Endothelial cell of umbilical vein (primary cell): Measurements from ENCODE around the gene KCTD16. TPM values are rescaled to one million over a fixed set of nuclear protein-coding genes. Genes with fewer than 3 reads are reported as not detected.

Experiments
- BruUV-seq: library from RNA; stranded (reverse); fragments of 400-500 nt; replicated peaks from 2 replicates; lab custom pipeline; 2021; lab: Mats Ljungman, UMichigan
- CTCF ChIA-PET: fragments of 300-600, 350-600 bp; sonication (Branson Sonifier 250); formaldehyde crosslinking; loops from one replicate; lab custom pipeline; 2021; ENCODE audit warnings: antibody characterized with exemption, inconsistent platforms; lab: Charles Lee
- POLR2A ChIA-PET: fragments of 300-600, 350-600 bp; sonication (Branson Sonifier 250); formaldehyde crosslinking; loops from one replicate; lab custom pipeline; 2021; ENCODE audit warnings: antibody characterized with exemption, inconsistent platforms; lab: Charles Lee
- DNase-seq: peaks from one replicate; pipeline ENCODE4 v3.0.0-alpha.2; 2011; ENCODE audit warnings: low read depth, low spot score
- FAIRE-seq: peaks from 2 replicates; lab custom pipeline; 2011; peaks lifted over from hg19 to GRCh38; lab: Jason Lieb, UNC
- H2AFZ ChIP-seq: 2 replicates; pipeline ENCODE4 v1.6.0; 2012; ENCODE audit warnings: low read depth, low read length, control low read depth, inconsistent platforms
- H3K27ac ChIP-seq: 2 replicates; pipeline ENCODE4 v1.5.1; 2011; ENCODE audit warnings: low read depth, mild to moderate bottlenecking, control low read depth, low read length, moderate library complexity; ENCODE audit not compliant: insufficient read depth
- H3K27me3 ChIP-seq, 2 experiments: 2 replicates each; pipeline versions ENCODE4 v1.6.0 to v1.6.1; 2011; ENCODE audit warnings: low read length in 2 of 2, mixed read lengths in 1 of 2; ENCODE audit not compliant: control insufficient read depth in 2 of 2, insufficient read depth in 2 of 2
- H3K36me3 ChIP-seq, 2 experiments: 2 replicates in 1 of 2; 3 replicates in 1 of 2; pipeline ENCODE4 v1.5.1; 2011; ENCODE audit warnings: low read length in 2 of 2, mild to moderate bottlenecking in 1 of 2, moderate library complexity in 1 of 2; ENCODE audit not compliant: control insufficient read depth in 2 of 2, insufficient read depth in 2 of 2; ENCODE audit errors: extremely low read depth in 1 of 2
- H3K4me1 ChIP-seq: 3 replicates; pipeline ENCODE4 v1.5.1; 2011; ENCODE audit warnings: mild to moderate bottlenecking, low read length; ENCODE audit not compliant: control insufficient read depth, insufficient read depth; ENCODE audit errors: extremely low read depth
- H3K4me2 ChIP-seq: 2 replicates; pipeline ENCODE4 v1.6.1; 2011; ENCODE audit warnings: low read length, control low read depth, mixed read lengths; ENCODE audit not compliant: insufficient read depth
- H3K4me3 ChIP-seq, 3 experiments: fragments of 200-600 bp in 1 of 3; sonication (generic), shearing (Covaris generic) in 1 of 3; replicated peaks in 1 of 3; 2 replicates each; pipeline ENCODE4 v1.5.1; 2011 to 2016; ENCODE audit warnings: control low read depth in 3 of 3, low read length in 3 of 3, mild to moderate bottlenecking in 2 of 3, inconsistent platforms in 1 of 3, low read depth in 1 of 3, moderate library complexity in 1 of 3; ENCODE audit not compliant: insufficient read depth in 1 of 3
- H3K79me2 ChIP-seq: 2 replicates; pipeline ENCODE4 v1.6.0; 2012; ENCODE audit warnings: low read length, inconsistent platforms; ENCODE audit not compliant: control insufficient read depth, insufficient read depth
- H3K9ac ChIP-seq: replicated peaks from 2 replicates; pipeline ENCODE3; 2011; ENCODE audit warnings: low read length, control low read depth; ENCODE audit not compliant: insufficient read depth; ENCODE audit errors: extremely low read depth
- H3K9me1 ChIP-seq: replicated peaks from 3 replicates; pipeline ENCODE4 v1.6.0; 2011; ENCODE audit warnings: mild to moderate bottlenecking, low read length; ENCODE audit not compliant: control insufficient read depth, insufficient read depth; ENCODE audit errors: extremely low read depth
- H3K9me3 ChIP-seq: replicated peaks from 2 replicates; pipeline ENCODE4 v1.5.1; 2012; ENCODE audit warnings: low read length, inconsistent platforms; ENCODE audit not compliant: control insufficient read depth, insufficient read depth
- H4K20me1 ChIP-seq: replicated peaks from 2 replicates; pipeline ENCODE3; 2011; ENCODE audit warnings: mild to moderate bottlenecking, low read length; ENCODE audit not compliant: control insufficient read depth, insufficient read depth; ENCODE audit errors: extremely low read depth
- EZH2 ChIP-seq: IDR thresholded peaks from 2 replicates; pipeline ENCODE4 v1.6.1; 2012; ENCODE audit warnings: borderline replicate concordance, low read depth, mild to moderate bottlenecking, moderate library complexity, low read length, inconsistent platforms; ENCODE audit not compliant: severe bottlenecking
- FOS ChIP-seq: IDR thresholded peaks from 2 replicates; pipeline ENCODE4 v1.6.1; 2011; ENCODE audit warnings: mild to moderate bottlenecking, low read length, moderate library complexity, borderline replicate concordance; ENCODE audit not compliant: insufficient read depth
- GATA2 ChIP-seq: IDR thresholded peaks from 2 replicates; pipeline ENCODE4 v1.7.0; 2011; ENCODE audit warnings: low read depth, mild to moderate bottlenecking, moderate library complexity, mixed read lengths, low read length; ENCODE audit not compliant: insufficient read length, insufficient read depth
- JUN ChIP-seq: IDR thresholded peaks from 2 replicates; pipeline ENCODE4 v1.6.1; 2011; ENCODE audit warnings: borderline replicate concordance, low read depth; ENCODE audit not compliant: insufficient read length, insufficient read depth
- MYC ChIP-seq: IDR thresholded peaks from one replicate; pipeline ENCODE4 v1.6.1; 2011; ENCODE audit warnings: mild to moderate bottlenecking, low read depth, low read length
- POLR2A ChIP-seq: IDR thresholded peaks from 2 replicates; pipeline ENCODE4 v1.6.1; 2012; ENCODE audit warnings: low read depth, mild to moderate bottlenecking, control low read depth, low read length
- POLR2AphosphoS5 ChIP-seq: IDR thresholded peaks from 2 replicates; pipeline ENCODE4 v1.6.1; 2012; ENCODE audit warnings: low read depth, mild to moderate bottlenecking, control low read depth, low read length, moderate library complexity; ENCODE audit not compliant: insufficient read depth
- dilution Hi-C: fragments of 300-500 bp; cut with MboI; formaldehyde crosslinking; loops from one replicate; pipeline ENCODE4 v1.15.0; 2019; ENCODE audit warnings: low sequenced_read_pairs; ENCODE audit not compliant: extremely low pct_ligation_motif_present
- intact Hi-C: fragments of 100-400 bp; cut with micrococcal nuclease; formaldehyde crosslinking; loops from one replicate; pipeline ENCODE4 v1.10.0; 2022
- polyA plus RNA-seq, 4 experiments: library from polyadenylated mRNA; depleted of rRNA in 3 of 4; stranded (reverse) in 3 of 4; unstranded in 1 of 4; fragments of >200 nt; gene quantifications; 2 replicates each; pipeline versions ENCODE4 v1.2.1 to v1.2.3, GENCODE V29; 2011 to 2012; ENCODE audit warnings: missing spikeins in 1 of 4
- total RNA-seq: library from RNA; stranded (reverse); gene quantifications from 2 replicates; pipeline ENCODE4 v1.2.3, GENCODE V29; 2021
- TF ChIP-seq, protein P1 (sequence below), 2 donors: IDR thresholded peaks; 1 replicate in 1 of 2; 2 replicates in 1 of 2; pipeline ENCODE4 v1.5.1; 2011; ENCODE audit warnings: low read length in 2 of 2, mild to moderate bottlenecking in 2 of 2, moderate library complexity in 2 of 2, control low read depth in 1 of 2, inconsistent platforms in 1 of 2, low read depth in 1 of 2; ENCODE audit not compliant: insufficient read depth in 1 of 2; ENCODE audit errors: extremely low read depth in 1 of 2
- TF ChIP-seq, protein P2 (sequence below): IDR thresholded peaks from 2 replicates; pipeline ENCODE4 v1.6.1; 2011; ENCODE audit not compliant: insufficient read depth, insufficient read length

Gene KCTD16
- total and polyA plus RNA-seq, 2 donors (not counting 3 experiments of a cell fraction or from before 2014, with no cell fraction given), result 0.21 to 0.49 TPM

DNA sequence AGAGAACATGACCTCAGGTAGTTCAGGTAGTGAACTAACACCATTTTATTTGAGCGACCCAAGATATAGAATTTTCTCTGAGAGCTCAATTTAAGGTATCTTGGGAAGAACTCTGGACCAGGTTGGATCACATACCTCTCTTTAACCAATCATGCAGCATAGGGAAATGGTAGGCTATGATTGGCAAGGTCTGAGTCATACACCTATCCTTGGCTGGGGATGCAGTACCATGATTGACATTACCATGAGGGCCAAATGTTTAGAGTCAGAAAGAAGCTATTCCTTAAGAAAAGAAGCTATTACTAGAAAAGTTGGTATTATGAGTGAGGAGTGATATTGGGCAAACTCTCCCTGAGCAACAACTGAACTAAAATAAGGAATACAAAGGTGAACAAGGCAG lies 258.7 kb downstream of the KCTD16 start:
- ChIA-PET POLR2A (no interaction called here), CTCF (no interaction called here)
- no peak overlapping the region for H2AFZ ChIP-seq
- H3K27ac ChIP-seq, result no peak overlapping the region
- H3K79me2 ChIP-seq, result no peaks in the 10 kb centered on the region
- intact Hi-C loops (no loop called here), dilution Hi-C loops (no loop called here)
- H3K4me2 ChIP-seq, result no peak overlapping the region
- H3K4me3 ChIP-seq, result no peak overlapping the region
- H3K36me3 ChIP-seq, result no peaks in the 10 kb centered on the region
- H3K27me3 ChIP-seq, result no peaks in the 10 kb centered on the region
- FAIRE-seq, result no peak
- H3K9me1 ChIP-seq, result no peaks in the 10 kb centered on the region
- DNase-seq, result no peak
- no peaks in the 10 kb centered on the region for H3K4me1 ChIP-seq
- H3K9ac ChIP-seq, result no peak overlapping the region
- no peaks in the 10 kb centered on the region for H3K9me3 ChIP-seq
- H4K20me1 ChIP-seq, result no peaks in the 10 kb centered on the region
- no TSS peak for BruUV-seq
- TF ChIP-seq, protein P1, sequence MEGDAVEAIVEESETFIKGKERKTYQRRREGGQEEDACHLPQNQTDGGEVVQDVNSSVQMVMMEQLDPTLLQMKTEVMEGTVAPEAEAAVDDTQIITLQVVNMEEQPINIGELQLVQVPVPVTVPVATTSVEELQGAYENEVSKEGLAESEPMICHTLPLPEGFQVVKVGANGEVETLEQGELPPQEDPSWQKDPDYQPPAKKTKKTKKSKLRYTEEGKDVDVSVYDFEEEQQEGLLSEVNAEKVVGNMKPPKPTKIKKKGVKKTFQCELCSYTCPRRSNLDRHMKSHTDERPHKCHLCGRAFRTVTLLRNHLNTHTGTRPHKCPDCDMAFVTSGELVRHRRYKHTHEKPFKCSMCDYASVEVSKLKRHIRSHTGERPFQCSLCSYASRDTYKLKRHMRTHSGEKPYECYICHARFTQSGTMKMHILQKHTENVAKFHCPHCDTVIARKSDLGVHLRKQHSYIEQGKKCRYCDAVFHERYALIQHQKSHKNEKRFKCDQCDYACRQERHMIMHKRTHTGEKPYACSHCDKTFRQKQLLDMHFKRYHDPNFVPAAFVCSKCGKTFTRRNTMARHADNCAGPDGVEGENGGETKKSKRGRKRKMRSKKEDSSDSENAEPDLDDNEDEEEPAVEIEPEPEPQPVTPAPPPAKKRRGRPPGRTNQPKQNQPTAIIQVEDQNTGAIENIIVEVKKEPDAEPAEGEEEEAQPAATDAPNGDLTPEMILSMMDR (IDR thresholded peaks at IDR 0.05; ENCODE audit: extremely low read depth in 1 of 2, insufficient read depth in 1 of 2, low read depth in 1 of 2, low read length in 2 of 2), result no peak

DNA sequence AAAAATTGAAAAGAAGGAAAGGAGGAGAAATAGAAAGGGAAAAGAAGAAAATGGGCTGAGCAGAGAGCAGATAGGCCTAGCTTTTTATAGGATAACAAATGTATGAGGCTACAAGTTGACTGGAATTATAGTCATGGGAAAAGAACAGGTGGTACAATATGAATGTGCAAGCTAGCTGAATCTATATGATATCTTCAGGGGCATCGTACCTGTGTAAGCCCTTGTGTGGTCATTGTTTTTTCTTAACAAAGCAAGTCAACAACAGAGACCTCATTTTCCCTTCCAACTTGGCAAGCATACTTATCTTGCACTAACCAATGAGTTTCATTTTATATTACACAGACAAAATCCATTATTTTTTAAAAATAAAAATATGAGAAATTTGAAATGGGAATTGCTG lies 259.2 kb downstream of the KCTD16 start:
- Histone ChIP-seq H4K20me1 (no peaks in the 10 kb centered on the region), H3K36me3 (no peaks in the 10 kb centered on the region), H3K4me1 (no peaks in the 10 kb centered on the region), H2AFZ (no peak overlapping the region), H3K4me2 (no peak overlapping the region), H3K4me3 (no peak overlapping the region), H3K79me2 (no peaks in the 10 kb centered on the region), H3K9me3 (no peaks in the 10 kb centered on the region), H3K9ac (no peak overlapping the region), H3K9me1 (no peaks in the 10 kb centered on the region), H3K27me3 (no peaks in the 10 kb centered on the region), H3K27ac (no peak overlapping the region)
- dilution Hi-C loops, result no loop called here
- FAIRE-seq (no peak), DNase-seq (no peak)
- POLR2A ChIA-PET, result no interaction called here
- CTCF ChIA-PET, result no interaction called here
- TF ChIP-seq POLR2A, result no peak
- TF ChIP-seq FOS, result no peak
- TF ChIP-seq, protein P2, sequence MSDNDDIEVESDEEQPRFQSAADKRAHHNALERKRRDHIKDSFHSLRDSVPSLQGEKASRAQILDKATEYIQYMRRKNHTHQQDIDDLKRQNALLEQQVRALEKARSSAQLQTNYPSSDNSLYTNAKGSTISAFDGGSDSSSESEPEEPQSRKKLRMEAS, result no peak
- TF ChIP-seq JUN, result no peak
- TF ChIP-seq POLR2AphosphoS5, result no peak
- TF ChIP-seq, protein P1 (IDR thresholded peaks at IDR 0.05; ENCODE audit: extremely low read depth in 1 of 2, insufficient read depth in 1 of 2, low read depth in 1 of 2, low read length in 2 of 2), result no peak
- TF ChIP-seq GATA2, result no peak
- no peak for TF ChIP-seq MYC
- no peak for TF ChIP-seq EZH2
- intact Hi-C loops, result no loop called here
- BruUV-seq, result no TSS peak
